ENCODE data around the gene DAG1. TPM values are rescaled to one million over a fixed set of nuclear protein-coding genes. Genes with fewer than 3 reads are reported as not detected.

Gene DAG1
- total and polyA plus RNA-seq, 10 of the 15 experiments (the other 5 are each of a cell fraction or from before 2014, with no cell fraction given), result 0.33 to 16.3 (median 9.2) TPM

GRCh38 chr3:49421890-49422378 lies 48.1 kb upstream of the DAG1 start:
- H3K27ac ChIP-seq (ENCODE audit: control insufficient read depth, insufficient read depth), result peak overlapping the region; percentile 31
- no peak overlapping the region; the same call in 1 of the 2 replicates for H3K4me3 ChIP-seq
- ATAC-seq (no peak), DNase-seq (ENCODE audit: low read depth, low spot score) (no peak), FAIRE-seq (no peak)
- no TSS peak for BruUV-seq (replicated peaks)
- no peaks in the 10 kb centered on the region for H4K20me1 ChIP-seq (ENCODE audit: control insufficient read depth, insufficient read depth)
- WGBS (ENCODE audit: insufficient coverage, insufficient replicate concordance, low lambda C conversion rate, missing lambda C conversion rate), result 66% methylated on average over 6 of the region's 14 CpGs
- no peaks in the 10 kb centered on the region for H3K27me3 ChIP-seq (replicated peaks in 1 of 2; ENCODE audit: control insufficient read depth in 2 of 2, insufficient read depth in 2 of 2, low read length in 1 of 2)
- ChIA-PET SMC1A (ENCODE audit: uncharacterized antibody, unreplicated experiment) (no interaction called here), POLR2A (no interaction called here), RAD21 (ENCODE audit: unreplicated experiment) (no interaction called here), CTCF (interaction anchor here (0.8 to 0.9 kb wide), 2 partner anchors 11 to 82 kb away, joined by 3 read pairs; no protein-coding TSS in a partner anchor)
- no peak overlapping the region for H3K9ac ChIP-seq (ENCODE audit: control insufficient read depth, insufficient read depth, low read length)
- H2AFZ ChIP-seq (ENCODE audit: control insufficient read depth, low read depth, low read length), result no peak overlapping the region
- H3K9me3 ChIP-seq (replicated peaks; ENCODE audit: control insufficient read depth, insufficient read depth, low read length), result no peaks in the 10 kb centered on the region
- no peaks in the 10 kb centered on the region for H3K79me2 ChIP-seq (ENCODE audit: control insufficient read depth, insufficient read depth, low read length)
- no peak for TF ChIP-seq MYC (IDR thresholded peaks at IDR 0.05; ENCODE audit: insufficient read depth, insufficient read length, insufficient replicate concordance, low read length, severe bottlenecking)
- TF ChIP-seq POLR2A (IDR thresholded peaks at IDR 0.05; ENCODE audit: low read depth, low read length), result peak; percentile 48; the same call in 1 of the 2 replicates
- in situ Hi-C loops (cut with MboI), result no loop called here
- H3K4me2 ChIP-seq (ENCODE audit: control insufficient read depth, insufficient read depth), result peak overlapping the region; percentile 54
- peaks cover 14% of the 10 kb centered on the region for H3K4me1 ChIP-seq (ENCODE audit: control insufficient read depth, insufficient read depth, low read length)
- H3K36me3 ChIP-seq (ENCODE audit: control insufficient read depth in 2 of 2, insufficient read depth in 2 of 2, low read length in 1 of 2), result peaks cover 2 to 5% of the 10 kb centered on the region in 2 experiments; a peak in 3 of 4 replicates
- intact Hi-C loops (cut with micrococcal nuclease; ENCODE audit: unreplicated experiment), result no loop called here

GRCh38 chr3:49422379-49423248 lies 47.5 kb upstream of the DAG1 start, which contains the start of gene AMT:
AMT (minus strand) TSS chr3:49422473; CDS start chr3:49422450, 23 bp downstream.
- no peak for ATAC-seq
- Histone ChIP-seq H3K9me3 (replicated peaks; ENCODE audit: control insufficient read depth, insufficient read depth, low read length) (no peaks in the 10 kb centered on the region), H3K4me1 (ENCODE audit: control insufficient read depth, insufficient read depth, low read length) (peaks cover 12% of the 10 kb centered on the region), H3K9ac (ENCODE audit: control insufficient read depth, insufficient read depth, low read length) (peak within 1 kb of the TSS; percentile 12; the same call in 1 of the 2 replicates), H3K79me2 (ENCODE audit: control insufficient read depth, insufficient read depth, low read length) (no peaks in the 10 kb centered on the region), H4K20me1 (ENCODE audit: control insufficient read depth, insufficient read depth) (no peaks in the 10 kb centered on the region), H3K27ac (ENCODE audit: control insufficient read depth, insufficient read depth) (peak within 1 kb of the TSS; percentile 31), H3K4me3 (no peak within 1 kb of the TSS; the same call in 1 of the 2 replicates), H2AFZ (ENCODE audit: control insufficient read depth, low read depth, low read length) (no peak within 1 kb of the TSS), H3K4me2 (ENCODE audit: control insufficient read depth, insufficient read depth) (peak within 1 kb of the TSS; percentile 54), H3K27me3 (replicated peaks in 1 of 2; ENCODE audit: control insufficient read depth in 2 of 2, insufficient read depth in 2 of 2, low read length in 1 of 2) (no peaks in the 10 kb centered on the region), H3K36me3 (ENCODE audit: control insufficient read depth in 2 of 2, insufficient read depth in 2 of 2, low read length in 1 of 2) (peaks cover 0 to under 1% of the 10 kb centered on the region in 2 experiments; a peak in 2 of 4 replicates)
- intact Hi-C loops (cut with micrococcal nuclease; ENCODE audit: unreplicated experiment), result no loop called here
- FAIRE-seq, result no peak
- 79% methylated on average over 23 of the region's 25 CpGs for WGBS (ENCODE audit: insufficient coverage, insufficient replicate concordance, low lambda C conversion rate, missing lambda C conversion rate)
- no TSS peak for BruUV-seq (replicated peaks)
- in situ Hi-C loops (cut with MboI), result no loop called here
- SMC1A ChIA-PET (ENCODE audit: uncharacterized antibody, unreplicated experiment), result no interaction called here
- POLR2A ChIA-PET, result interaction anchor here (0.5 kb wide), 1 partner anchor 79 kb away, joined by 4 read pairs; no protein-coding TSS in a partner anchor
- DNase-seq (ENCODE audit: low read depth, low spot score), result no peak
- RAD21 ChIA-PET (ENCODE audit: unreplicated experiment), result no interaction called here
- CTCF ChIA-PET, result interaction anchor here (0.8 to 0.9 kb wide), 2 partner anchors 10 to 82 kb away, joined by 3 read pairs; no protein-coding TSS in a partner anchor
- TF ChIP-seq ZNF687 (IDR thresholded peaks at IDR 0.05), result no peak
- TF ChIP-seq ZNF217 (IDR thresholded peaks at IDR 0.05), result no peak
- no peak for TF ChIP-seq SREBF1 (IDR thresholded peaks at IDR 0.05; ENCODE audit: low read length)
- no peak for TF ChIP-seq NR2F1 (conservative IDR thresholded peaks at IDR 0.05)
- TF ChIP-seq EZH2 (IDR thresholded peaks at IDR 0.05; ENCODE audit: borderline replicate concordance, control insufficient read depth, low read depth, low read length), result no peak
- no peak for TF ChIP-seq EGR1 (IDR thresholded peaks at IDR 0.05; ENCODE audit: borderline replicate concordance in 1 of 2, low read depth in 2 of 2, low read length in 2 of 2)
- TF ChIP-seq RCOR1 (conservative IDR thresholded peaks at IDR 0.05; ENCODE audit: low read depth, low read length), result no peak
- TF ChIP-seq POLR2AphosphoS2 (IDR thresholded peaks at IDR 0.05; ENCODE audit: low read depth, low read length), result no peak
- TF ChIP-seq SUPT20H (IDR thresholded peaks at IDR 0.05; ENCODE audit: borderline replicate concordance, control insufficient read depth, low read depth, low read length), result no peak

Measured in GM12878 (cell line).